DMS 273 (cell line): Measurements from ENCODE around the gene HRH2.
"Not testable (repeated sequence)": the region's sequence is repeated elsewhere in the genome, so short reads cannot be mapped to it uniquely, and the experiment has no call there.

Experiments used
- DNase-seq: peaks from one replicate; lab custom pipeline; 2025; ENCODE audit not compliant: unreplicated experiment; lab: John Stamatoyannopoulos, UW

HRH2 gene

GRCh38 chr5:175657593-175658271, at the start of gene HRH2:
HRH2 (plus strand) TSS chr5:175658071; CDS start chr5:175683234, 25,163 bp downstream.
- DNase-seq: peak; percentile 64

GRCh38 chr5:175609526-175609925, 48.3 kb upstream of the HRH2 start:
- no peak for DNase-seq

- DNase-seq: no peak
These were observed 47.5 kb upstream of the HRH2 start for GRCh38 chr5:175610381-175610780.

- DNase-seq: no peak
These were observed 47.0 kb upstream of the HRH2 start for GRCh38 chr5:175610898-175611297.

- DNase-seq: no peak
These were observed 43.6 kb upstream of the HRH2 start for GRCh38 chr5:175614223-175614815.

GRCh38 chr5:175614861-175615260, 43.0 kb upstream of the HRH2 start:
- DNase-seq: no peak

GRCh38 chr5:175616083-175616482, 41.8 kb upstream of the HRH2 start:
- DNase-seq: no peak

- not testable (repeated sequence) for DNase-seq
These were observed 41.3 kb upstream of the HRH2 start for GRCh38 chr5:175616527-175616926.

GRCh38 chr5:175617447-175617846, 40.4 kb upstream of the HRH2 start:
- no peak for DNase-seq

GRCh38 chr5:175620527-175620926, 37.3 kb upstream of the HRH2 start:
- DNase-seq: no peak

GRCh38 chr5:175621971-175622370, 35.9 kb upstream of the HRH2 start:
- no peak for DNase-seq

GRCh38 chr5:175623088-175623487, 34.8 kb upstream of the HRH2 start:
- DNase-seq: peak; percentile 41

- no peak for DNase-seq
These were observed 33.6 kb upstream of the HRH2 start for GRCh38 chr5:175624316-175624715.

- no peak for DNase-seq
These were observed 30.9 kb upstream of the HRH2 start for GRCh38 chr5:175627005-175627404.

- DNase-seq: no peak
These were observed 30.1 kb upstream of the HRH2 start for GRCh38 chr5:175627739-175628138.

GRCh38 chr5:175628668-175629067, 29.2 kb upstream of the HRH2 start:
- DNase-seq: peak; percentile 12

- peak; percentile 61 for DNase-seq
These were observed 28.6 kb upstream of the HRH2 start for GRCh38 chr5:175629261-175629660.

- peak; percentile 37 for DNase-seq
These were observed 28.1 kb upstream of the HRH2 start for GRCh38 chr5:175629793-175630192.

GRCh38 chr5:175635854-175636584, 21.9 kb upstream of the HRH2 start:
- no peak for DNase-seq

- no peak for DNase-seq
These were observed 19.6 kb upstream of the HRH2 start for GRCh38 chr5:175638305-175638704.

GRCh38 chr5:175640106-175640775, 17.6 kb upstream of the HRH2 start:
- DNase-seq: no peak

- DNase-seq: no peak
These were observed 14.9 kb upstream of the HRH2 start for GRCh38 chr5:175642998-175643397.
